MM.1S (cell line): Measurements from ENCODE around the gene CHML.

Experiments used
- DNase-seq: peaks from one replicate; pipeline ENCODE4 v3.0.0-alpha.2; 2015
- H2AFZ ChIP-seq: fragments of 300-600 bp; sonication (generic); 2 replicates; pipeline ENCODE4 v1.6.0; 2016; ENCODE audit warnings: antibody characterized with exemption, low read length
- H3F3A ChIP-seq: fragments of 300-600 bp; sonication (generic); 2 replicates; pipeline ENCODE4 v1.6.1; 2016; ENCODE audit warnings: mild to moderate bottlenecking, antibody characterized with exemption, low read length, moderate library complexity, mixed read lengths; ENCODE audit not compliant: insufficient read depth
- H3K27ac ChIP-seq: fragments of 300-600 bp; sonication (generic); 2 replicates; pipeline ENCODE4 v1.5.1; 2016; ENCODE audit warnings: mild to moderate bottlenecking, low read length
- H3K27me3 ChIP-seq: fragments of 300-600 bp; sonication (generic); replicated peaks from 2 replicates; pipeline ENCODE4 v1.6.0; 2016; ENCODE audit warnings: low read length; ENCODE audit not compliant: insufficient read depth
- H3K36me3 ChIP-seq: fragments of 300-600 bp; sonication (generic); replicated peaks from 2 replicates; pipeline ENCODE4 v1.6.1; 2016; ENCODE audit warnings: mild to moderate bottlenecking, low read length, mixed read lengths; ENCODE audit not compliant: insufficient read depth
- H3K4me1 ChIP-seq: fragments of 300-600 bp; sonication (generic); 2 replicates; pipeline ENCODE4 v1.6.1; 2016; ENCODE audit warnings: low read length, mixed read lengths
- H3K4me2 ChIP-seq: fragments of 300-600 bp; sonication (generic); 2 replicates; pipeline ENCODE4 v1.6.0; 2016; ENCODE audit warnings: low read depth, low read length
- H3K4me3 ChIP-seq: fragments of 300-600 bp; sonication (generic); 2 replicates; pipeline ENCODE4 v1.5.1; 2016; ENCODE audit warnings: low read length, mixed read lengths
- H3K79me2 ChIP-seq: fragments of 300-600 bp; sonication (generic); 2 replicates; pipeline ENCODE4 v1.6.1; 2016; ENCODE audit warnings: mixed run types, low read length, mixed read lengths
- H3K9ac ChIP-seq: fragments of 300-600 bp; sonication (generic); 2 replicates; pipeline ENCODE4 v1.6.1; 2016; ENCODE audit warnings: low read length, mixed read lengths
- H3K9me2 ChIP-seq: fragments of 300-600 bp; sonication (generic); replicated peaks from 2 replicates; pipeline ENCODE4 v1.6.1; 2016; ENCODE audit warnings: mild to moderate bottlenecking, low read length, mixed read lengths; ENCODE audit not compliant: insufficient read depth
- H3K9me3 ChIP-seq: fragments of 300-600 bp; sonication (generic); replicated peaks from 2 replicates; pipeline ENCODE4 v1.6.1; 2016; ENCODE audit warnings: mild to moderate bottlenecking, low read length, mixed read lengths; ENCODE audit not compliant: insufficient read depth
- H4K20me1 ChIP-seq: fragments of 300-600 bp; sonication (generic); 2 replicates; pipeline ENCODE4 v1.6.1; 2016; ENCODE audit warnings: mild to moderate bottlenecking, low read length, moderate library complexity, mixed read lengths; ENCODE audit not compliant: insufficient read depth
- CTCF ChIP-seq: fragments of 300-600 bp; sonication (generic); IDR thresholded peaks from 2 replicates; pipeline ENCODE4 v1.5.1; 2016; ENCODE audit warnings: antibody characterized with exemption, low read length, mixed read lengths
- EZH2 ChIP-seq: fragments of 300-600 bp; sonication (generic); optimal IDR thresholded peaks from 2 replicates; pipeline ENCODE3; 2017; ENCODE audit warnings: low read depth, mild to moderate bottlenecking, antibody characterized with exemption, low read length, mixed read lengths
- EZH2phosphoT487 ChIP-seq: fragments of 300-600 bp; sonication (generic); IDR thresholded peaks from 2 replicates; pipeline ENCODE4 v1.6.1; 2018; ENCODE audit warnings: antibody characterized with exemption, low read length

The CHML gene

GRCh38 chr1:241641773-241642592 lies 1.8 kb upstream of the CHML start:
- H3K27ac ChIP-seq = no peak overlapping the region
- H3K9me3 ChIP-seq = no peaks in the 10 kb centered on the region
- H3K9me2 ChIP-seq = no peaks in the 10 kb centered on the region
- no peak overlapping the region for H2AFZ ChIP-seq
- TF ChIP-seq EZH2phosphoT487 = no peak
- TF ChIP-seq EZH2 = no peak
- TF ChIP-seq CTCF = no peak
- H3K4me1 ChIP-seq = peaks cover 25% of the 10 kb centered on the region
- H3F3A ChIP-seq = peaks cover 5% of the 10 kb centered on the region; the same call in 1 of the 2 replicates
- DNase-seq = no peak
- H3K36me3 ChIP-seq = no peaks in the 10 kb centered on the region
- no peaks in the 10 kb centered on the region for H3K27me3 ChIP-seq
- no peak overlapping the region for H3K9ac ChIP-seq
- H3K79me2 ChIP-seq = peaks cover 26% of the 10 kb centered on the region
- H3K4me2 ChIP-seq = no peak overlapping the region
- H3K4me3 ChIP-seq = no peak overlapping the region
- no peaks in the 10 kb centered on the region for H4K20me1 ChIP-seq

- peaks cover 5% of the 10 kb centered on the region; the same call in 1 of the 2 replicates for H3F3A ChIP-seq
- H3K27ac ChIP-seq = peak overlapping the region; percentile 1; the same call in 1 of the 2 replicates
- peaks cover 35% of the 10 kb centered on the region for H3K79me2 ChIP-seq
- peaks cover 33% of the 10 kb centered on the region for H3K4me1 ChIP-seq
- H3K4me3 ChIP-seq = peak overlapping the region; percentile 57
- DNase-seq = peak; percentile 14
- no peaks in the 10 kb centered on the region for H3K9me2 ChIP-seq
- H3K27me3 ChIP-seq = no peaks in the 10 kb centered on the region
- H3K9me3 ChIP-seq = no peaks in the 10 kb centered on the region
- TF ChIP-seq CTCF = no peak
- TF ChIP-seq EZH2 = no peak
- no peaks in the 10 kb centered on the region for H4K20me1 ChIP-seq
- no peaks in the 10 kb centered on the region for H3K36me3 ChIP-seq
- H2AFZ ChIP-seq = peak overlapping the region; percentile 83
- peak overlapping the region; percentile 80 for H3K4me2 ChIP-seq
- peak overlapping the region; percentile 5; the same call in 1 of the 2 replicates for H3K9ac ChIP-seq
Observed at GRCh38 chr1:241640867-241641622, 876 bp upstream of the CHML start.

- no peaks in the 10 kb centered on the region for H3K27me3 ChIP-seq
- H3K4me2 ChIP-seq = peak overlapping the region; percentile 81
- peak; percentile 49 for DNase-seq
- peak overlapping the region; percentile 93 for H3K4me3 ChIP-seq
- H3K9me2 ChIP-seq = no peaks in the 10 kb centered on the region
- H4K20me1 ChIP-seq = no peaks in the 10 kb centered on the region
- peak overlapping the region; percentile 74 for H3K9ac ChIP-seq
- no peaks in the 10 kb centered on the region for H3K9me3 ChIP-seq
- H3K36me3 ChIP-seq = peaks cover 5% of the 10 kb centered on the region; the same call in 1 of the 2 replicates
- TF ChIP-seq CTCF = peak; percentile 7; the same call in 1 of the 2 replicates
- TF ChIP-seq EZH2 = no peak
- TF ChIP-seq EZH2phosphoT487 = no peak
- H2AFZ ChIP-seq = peak overlapping the region; percentile 88
- H3K27ac ChIP-seq = peak overlapping the region; percentile 60; the same call in 1 of the 2 replicates
- H3K4me1 ChIP-seq = peaks cover 39% of the 10 kb centered on the region
- H3K79me2 ChIP-seq = peaks cover 48% of the 10 kb centered on the region
- peaks cover 5% of the 10 kb centered on the region; the same call in 1 of the 2 replicates for H3F3A ChIP-seq
Observed at GRCh38 chr1:241639623-241640148, 483 bp downstream of the CHML start.
